WERI-Rb-1 (cell line): ENCODE results near the gene NPIPA7.
"Not testable (repeated sequence)": the region's sequence is repeated elsewhere in the genome, so short reads cannot be mapped to it uniquely, and the experiment has no call there.

Source experiments
- DNase-seq: peaks from one replicate; pipeline ENCODE4 v3.0.0-alpha.2; 2020
- H3K27ac ChIP-seq: fragments of 250-450 bp; sonication (Bioruptor Pico); 2 replicates; pipeline ENCODE4 v1.5.1; 2020; ENCODE audit warnings: mild to moderate bottlenecking, moderate library complexity
- H3K27me3 ChIP-seq: fragments of 250-450 bp; sonication (Bioruptor Pico); 2 replicates; pipeline ENCODE4 v1.5.1; 2021; ENCODE audit warnings: mild to moderate bottlenecking, low read depth, moderate library complexity; ENCODE audit not compliant: insufficient read depth, severe bottlenecking
- H3K36me3 ChIP-seq: fragments of 250-450 bp; sonication (Bioruptor Pico); 2 replicates; pipeline ENCODE4 v1.5.1; 2020; ENCODE audit warnings: mild to moderate bottlenecking, moderate library complexity
- H3K4me3 ChIP-seq: 2 replicates; pipeline ENCODE4 v1.5.1; 2011; ENCODE audit warnings: low read depth, mild to moderate bottlenecking, control low read depth, low read length
- H3K9me3 ChIP-seq: fragments of 250-450 bp; sonication (Bioruptor Pico); 2 replicates; pipeline ENCODE4 v1.5.1; 2021; ENCODE audit warnings: mild to moderate bottlenecking, moderate library complexity; ENCODE audit not compliant: severe bottlenecking

Gene NPIPA7

DNA sequence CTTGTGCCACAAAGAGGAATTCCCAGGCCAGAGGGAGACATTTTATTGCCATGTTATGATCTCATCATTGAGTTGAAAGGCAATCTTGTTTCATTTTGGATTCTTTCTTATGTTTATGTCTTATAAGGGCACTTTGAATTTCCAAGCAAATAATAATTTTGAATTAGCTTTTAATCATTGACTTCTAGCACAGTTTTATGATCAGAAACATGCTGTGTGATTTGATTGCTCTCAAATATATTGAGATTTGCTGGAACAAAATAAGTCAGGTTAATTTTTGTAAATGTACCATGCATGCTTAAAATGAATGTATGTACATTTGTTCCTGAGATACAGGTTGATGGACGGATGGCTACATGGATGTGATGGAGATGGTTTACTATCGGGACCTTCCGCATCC lies at the start of gene NPIPA7:
TSS of gene NPIPA7 (plus strand) at position 301 of the 400 bp plus-strand sequence. CDS start 105 bp downstream, outside the sequence.
- H3K9me3 ChIP-seq, DNase-seq, H3K27me3 ChIP-seq, H3K36me3 ChIP-seq, H3K27ac ChIP-seq, H3K4me3 ChIP-seq: not testable (repeated sequence)

DNA sequence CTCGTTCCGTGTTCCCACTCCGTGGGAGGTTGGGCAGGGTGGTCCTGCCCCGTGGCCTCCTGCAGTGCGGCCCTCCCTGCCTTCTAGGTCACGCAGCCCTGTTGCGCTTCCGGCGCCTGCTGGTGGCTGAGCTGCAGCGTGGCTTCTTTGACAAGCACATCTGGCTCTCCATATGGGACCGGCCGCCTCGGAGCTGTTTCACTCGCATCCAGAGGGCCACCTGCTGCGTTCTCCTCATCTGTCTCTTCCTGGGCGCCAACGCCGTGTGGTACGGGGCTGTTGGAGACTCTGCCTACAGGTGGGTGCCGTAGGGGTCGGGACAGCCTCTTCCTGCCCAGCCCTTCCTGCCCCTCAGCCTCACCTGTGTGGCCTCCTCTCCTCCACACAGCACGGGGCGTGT lies 47.5 kb upstream of the NPIPA7 start:
- not testable (repeated sequence) for H3K9me3 ChIP-seq, H3K36me3 ChIP-seq, H3K27me3 ChIP-seq, H3K4me3 ChIP-seq, H3K27ac ChIP-seq
- DNase-seq = peak; percentile 16

DNA sequence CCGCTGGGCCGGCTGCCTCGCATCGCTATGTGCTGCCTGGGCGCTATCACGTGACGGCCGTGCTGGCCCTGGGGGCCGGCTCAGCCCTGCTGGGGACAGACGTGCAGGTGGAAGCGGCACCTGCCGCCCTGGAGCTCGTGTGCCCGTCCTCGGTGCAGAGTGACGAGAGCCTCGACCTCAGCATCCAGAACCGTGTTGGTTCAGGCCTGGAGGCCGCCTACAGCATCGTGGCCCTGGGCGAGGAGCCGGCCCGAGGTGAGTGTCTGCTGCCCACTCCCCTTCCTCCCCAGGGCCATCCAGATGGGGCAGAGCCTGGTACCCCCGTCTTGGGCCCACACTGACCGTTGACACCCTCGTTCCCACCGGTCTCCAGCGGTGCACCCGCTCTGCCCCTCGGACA lies 21.4 kb upstream of the NPIPA7 start:
- not testable (repeated sequence) for H3K27me3 ChIP-seq, H3K4me3 ChIP-seq, H3K36me3 ChIP-seq, H3K9me3 ChIP-seq, DNase-seq, H3K27ac ChIP-seq

- DNase-seq, H3K27me3 ChIP-seq, H3K9me3 ChIP-seq, H3K27ac ChIP-seq, H3K36me3 ChIP-seq, H3K4me3 ChIP-seq: not testable (repeated sequence)
These were observed 20.2 kb upstream of the NPIPA7 start for GRCh38 chr16:16358539-16359240.

DNA sequence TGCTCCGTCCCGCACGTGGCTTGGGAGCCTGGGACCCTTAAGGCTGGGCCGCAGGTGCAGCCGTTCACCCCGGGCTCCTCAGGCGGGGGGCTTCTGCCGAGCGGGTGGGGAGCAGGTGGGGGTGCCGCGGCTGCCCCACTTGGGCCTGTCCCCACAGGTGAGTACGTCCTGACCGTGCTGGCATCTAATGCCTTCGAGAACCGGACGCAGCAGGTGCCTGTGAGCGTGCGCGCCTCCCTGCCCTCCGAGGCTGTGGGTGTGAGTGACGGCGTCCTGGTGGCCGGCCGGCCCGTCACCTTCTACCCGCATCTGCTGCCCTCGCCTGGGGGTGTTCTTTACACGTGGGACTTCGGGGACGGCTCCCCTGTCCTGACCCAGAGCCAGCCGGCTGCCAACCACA lies 15.3 kb upstream of the NPIPA7 start:
- H3K9me3 ChIP-seq, H3K27ac ChIP-seq, H3K27me3 ChIP-seq, H3K4me3 ChIP-seq, DNase-seq, H3K36me3 ChIP-seq: not testable (repeated sequence)

DNA sequence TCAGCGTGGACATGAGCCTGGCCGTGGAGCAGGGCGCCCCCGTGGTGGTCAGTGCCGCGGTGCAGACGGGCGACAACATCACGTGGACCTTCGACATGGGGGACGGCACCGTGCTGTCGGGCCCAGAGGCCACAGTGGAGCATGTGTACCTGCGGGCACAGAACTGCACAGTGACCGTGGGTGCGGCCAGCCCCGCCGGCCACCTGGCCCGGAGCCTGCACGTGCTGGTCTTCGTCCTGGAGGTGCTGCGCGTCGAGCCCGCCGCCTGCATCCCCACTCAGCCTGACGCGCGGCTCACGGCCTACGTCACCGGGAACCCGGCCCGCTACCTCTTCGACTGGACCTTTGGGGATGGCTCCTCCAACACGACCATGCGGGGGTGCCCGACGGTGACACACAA lies 14.8 kb upstream of the NPIPA7 start:
- not testable (repeated sequence) for H3K27ac ChIP-seq, H3K27me3 ChIP-seq, H3K9me3 ChIP-seq, H3K36me3 ChIP-seq, DNase-seq, H3K4me3 ChIP-seq

GRCh38 chr16:16364701-16365100 lies 14.2 kb upstream of the NPIPA7 start:
- not testable (repeated sequence) for H3K4me3 ChIP-seq, H3K9me3 ChIP-seq, DNase-seq, H3K27ac ChIP-seq, H3K36me3 ChIP-seq, H3K27me3 ChIP-seq

GRCh38 chr16:16365319-16365718 lies 13.6 kb upstream of the NPIPA7 start:
- not testable (repeated sequence) for H3K4me3 ChIP-seq, H3K9me3 ChIP-seq, DNase-seq, H3K27ac ChIP-seq, H3K27me3 ChIP-seq, H3K36me3 ChIP-seq

GRCh38 chr16:16365851-16366250 lies 13.1 kb upstream of the NPIPA7 start:
- not testable (repeated sequence) for H3K36me3 ChIP-seq, H3K9me3 ChIP-seq, H3K27me3 ChIP-seq, H3K4me3 ChIP-seq, H3K27ac ChIP-seq, DNase-seq

DNA sequence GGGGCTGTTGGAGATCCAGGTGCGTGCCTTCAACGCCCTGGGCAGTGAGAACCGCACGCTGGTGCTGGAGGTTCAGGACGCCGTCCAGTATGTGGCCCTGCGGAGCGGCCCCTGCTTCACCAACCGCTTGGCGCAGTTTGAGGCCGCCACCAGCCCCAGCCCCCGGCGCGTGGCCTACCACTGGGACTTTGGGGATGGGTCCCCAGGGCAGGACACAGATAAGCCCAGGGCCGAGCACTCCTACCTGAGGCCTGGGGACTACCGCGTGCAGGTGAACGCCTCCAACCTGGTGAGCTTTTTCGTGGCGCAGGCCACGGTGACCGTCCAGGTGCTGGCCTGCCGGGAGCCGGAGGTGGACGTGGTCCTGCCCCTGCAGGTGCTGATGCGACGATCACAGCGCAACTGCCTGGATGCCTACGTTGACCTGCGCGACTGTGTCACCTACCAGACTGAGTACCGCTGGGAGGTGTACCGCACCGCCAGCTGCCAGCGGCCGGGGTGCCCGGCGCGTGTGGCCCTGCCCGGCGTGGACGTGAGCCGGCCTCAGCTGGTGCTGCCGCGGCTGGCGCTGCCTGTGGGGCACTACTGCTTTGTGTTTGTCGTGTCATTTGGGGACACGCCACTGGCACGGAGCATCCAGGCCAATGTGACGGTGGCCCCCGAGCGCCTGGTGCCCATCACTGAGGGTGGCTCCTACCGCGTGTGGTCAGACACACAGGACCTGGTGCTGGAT lies 12.2 kb upstream of the NPIPA7 start:
- H3K9me3 ChIP-seq, H3K27me3 ChIP-seq, DNase-seq, H3K4me3 ChIP-seq, H3K36me3 ChIP-seq, H3K27ac ChIP-seq: not testable (repeated sequence)

DNA sequence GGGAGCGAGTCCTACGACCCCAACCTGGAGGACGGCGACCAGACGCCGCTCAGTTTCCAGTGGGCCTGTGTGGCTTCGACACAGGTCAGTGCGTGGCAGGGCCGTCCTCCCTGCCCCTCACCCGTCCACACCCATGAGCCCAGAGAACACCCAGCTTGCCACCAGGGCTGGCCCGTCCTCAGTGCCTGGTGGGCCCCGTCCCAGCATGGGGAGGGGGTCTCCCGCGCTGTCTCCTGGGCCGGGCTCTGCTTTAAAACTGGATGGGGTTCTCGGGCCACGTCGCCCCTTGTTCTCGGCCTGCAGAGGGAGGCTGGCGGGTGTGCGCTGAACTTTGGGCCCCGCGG lies 11.7 kb upstream of the NPIPA7 start:
- H3K36me3 ChIP-seq, H3K27me3 ChIP-seq, H3K4me3 ChIP-seq, DNase-seq, H3K9me3 ChIP-seq, H3K27ac ChIP-seq: not testable (repeated sequence)

DNA sequence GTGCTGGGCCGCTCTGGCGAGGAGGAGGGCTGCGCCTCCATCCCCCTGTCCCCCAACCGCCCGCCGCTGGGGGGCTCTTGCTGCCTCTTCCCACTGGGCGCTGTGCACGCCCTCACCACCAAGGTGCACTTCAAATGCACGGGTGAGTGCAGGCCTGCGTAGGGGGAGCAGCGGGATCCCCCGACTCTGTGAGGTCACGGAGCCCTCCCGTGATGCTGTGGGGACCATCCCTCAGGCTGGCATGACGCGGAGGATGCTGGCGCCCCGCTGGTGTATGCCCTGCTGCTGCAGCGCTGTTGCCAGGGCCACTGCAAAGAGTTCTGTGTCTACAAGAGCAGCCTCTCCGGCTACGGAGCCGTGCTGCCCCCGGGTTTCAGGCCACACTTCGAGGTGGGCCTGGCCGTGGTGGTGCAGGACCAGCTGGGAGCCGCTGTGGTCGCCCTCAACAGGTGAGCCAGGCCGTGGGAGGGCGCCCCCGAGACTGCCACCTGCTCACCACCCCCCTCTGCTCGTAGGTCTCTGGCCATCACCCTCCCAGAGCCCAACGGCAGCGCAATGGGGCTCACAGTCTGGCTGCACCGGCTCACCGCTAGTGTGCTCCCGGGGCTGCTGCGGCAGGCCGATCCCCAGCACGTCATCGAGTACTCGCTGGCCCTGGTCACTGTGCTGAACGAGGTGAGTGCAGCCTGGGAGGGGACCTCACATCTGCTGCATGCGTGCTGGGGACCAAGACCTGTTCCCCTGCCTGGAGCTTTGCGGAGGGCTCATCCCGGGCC lies 9.7 kb upstream of the NPIPA7 start:
- not testable (repeated sequence) for H3K9me3 ChIP-seq, DNase-seq, H3K4me3 ChIP-seq, H3K27ac ChIP-seq, H3K27me3 ChIP-seq, H3K36me3 ChIP-seq

DNA sequence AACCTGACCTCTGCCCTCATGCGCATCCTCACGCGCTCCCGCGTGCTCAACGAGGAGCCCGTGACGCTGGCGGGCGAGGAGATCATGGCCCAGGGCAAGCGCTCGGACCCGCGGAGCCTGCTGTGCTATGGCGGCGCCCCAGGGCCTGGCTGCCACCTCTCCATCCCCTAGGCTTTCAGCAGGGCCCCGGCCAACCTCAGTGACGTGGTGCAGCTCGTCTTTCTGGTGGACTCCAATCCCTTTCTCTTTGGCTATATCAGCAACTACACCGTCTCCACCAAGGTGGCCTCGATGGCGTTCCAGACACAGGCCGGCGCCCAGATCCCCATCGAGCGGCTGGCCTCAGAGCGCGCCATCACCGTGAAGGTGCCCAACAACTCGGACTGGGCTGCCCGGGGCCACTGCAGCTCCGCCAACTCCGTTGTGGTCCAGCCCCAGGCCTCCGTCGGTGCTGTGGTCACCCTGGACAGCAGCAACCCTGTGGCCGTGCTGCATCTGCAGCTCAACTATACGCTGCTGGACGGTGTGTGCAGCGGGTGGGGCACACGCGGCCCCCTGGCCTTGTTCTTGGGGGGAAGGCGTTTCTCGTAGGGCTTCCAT lies 7.7 kb upstream of the NPIPA7 start:
- not testable (repeated sequence) for H3K27me3 ChIP-seq, DNase-seq, H3K9me3 ChIP-seq, H3K4me3 ChIP-seq, H3K27ac ChIP-seq, H3K36me3 ChIP-seq

DNA sequence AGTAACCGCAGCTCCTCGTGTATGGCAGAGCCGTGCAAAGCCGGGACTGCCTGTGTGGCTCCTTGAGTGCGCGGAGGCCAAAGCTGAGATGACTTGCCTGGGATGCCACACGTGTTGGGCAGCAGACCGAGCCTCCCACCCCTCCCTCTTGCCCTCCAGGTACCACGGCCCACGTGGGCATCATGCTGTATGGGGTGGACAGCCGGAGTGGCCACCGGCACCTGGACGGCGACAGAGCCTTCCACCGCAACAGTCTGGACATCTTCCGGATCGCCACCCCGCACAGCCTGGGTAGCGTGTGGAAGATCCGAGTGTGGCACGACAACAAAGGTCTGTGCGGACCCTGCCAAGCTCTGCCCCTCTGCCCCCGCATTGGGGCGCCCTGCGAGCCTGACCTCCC lies 4.7 kb upstream of the NPIPA7 start:
- H3K4me3 ChIP-seq, DNase-seq, H3K27me3 ChIP-seq, H3K9me3 ChIP-seq, H3K27ac ChIP-seq, H3K36me3 ChIP-seq: not testable (repeated sequence)
